Stomach (tissue), 4 donors: ENCODE results near the gene PRKCZ.

Experiments
- EP300 ChIP-seq: sonication (generic); formaldehyde crosslinking; IDR thresholded peaks from one replicate; pipeline ENCODE4 v1.6.1; 2017; ENCODE audit warnings: antibody characterized with exemption
- POLR2A ChIP-seq, 4 donors: fragments of 450-650 bp; IDR thresholded peaks; one replicate each; pipeline ENCODE4 v1.6.1; 2016; ENCODE audit warnings: antibody characterized with exemption in 4 of 4, control low read depth in 2 of 4, mild to moderate bottlenecking in 1 of 4, moderate library complexity in 1 of 4

GRCh38 chr1:2046174-2046917, 3.9 kb upstream of the PRKCZ start:
- TF ChIP-seq POLR2A (IDR thresholded peaks at IDR 0.05): no peak
- no peak for TF ChIP-seq EP300
